Right lobe of liver (tissue), 6 donors: ENCODE results near the gene MAP4K2. TPM values are rescaled to one million over a fixed set of nuclear protein-coding genes. Genes with fewer than 3 reads are reported as not detected.
A peak's percentile ranks its signal among the peaks of the same experiment; 100 is the strongest.

Source experiments
- ATAC-seq, 4 donors: fragments of 200-7000 bp; cut with Tn5 transposase; one replicate each; pipeline ENCODE4 v1.9.1; 2020; ENCODE audit warnings: mild to moderate bottlenecking in 4 of 4, moderate library complexity in 4 of 4
- DNase-seq, 3 donors: peaks; one replicate each; pipeline ENCODE4 v3.0.0-alpha.2; 2020
- H3K27ac ChIP-seq, 3 donors: fragments of 200-600 bp; one replicate each; pipeline ENCODE4 v1.8.0; 2022
- H3K27me3 ChIP-seq, 2 donors: fragments of 200-600 bp; one replicate each; pipeline ENCODE4 v1.8.0; 2022
- H3K36me3 ChIP-seq, 4 donors: fragments of 200-600 bp; sonication (generic) in 1 of 4; one replicate each; pipeline versions ENCODE4 v1.5.1 to v1.8.0; 2017 to 2022; ENCODE audit warnings: control low read depth in 1 of 4
- H3K4me1 ChIP-seq, 4 donors: fragments of 200-600 bp; sonication (generic) in 1 of 4; one replicate each; pipeline versions ENCODE4 v1.5.1 to v1.8.0; 2017 to 2022; ENCODE audit warnings: control low read depth in 1 of 4
- H3K4me3 ChIP-seq, 3 donors: fragments of 200-600 bp; one replicate each; pipeline ENCODE4 v1.8.0; 2022
- H3K9me3 ChIP-seq, 4 donors: fragments of 200-600 bp; sonication (generic) in 1 of 4; one replicate each; pipeline versions ENCODE4 v1.5.1 to v1.8.0; 2017 to 2022; ENCODE audit warnings: control low read depth in 1 of 4
- POLR2A ChIP-seq: fragments of 450-650 bp; IDR thresholded peaks from one replicate; pipeline ENCODE4 v1.6.1; 2017; ENCODE audit warnings: antibody characterized with exemption, mild to moderate bottlenecking
- WGBS: methylation state at CpG from one replicate; pipeline ENCODE4 v1.1.6; 2018; ENCODE audit warnings: low coverage, low lambda C conversion rate; ENCODE audit not compliant: insufficient coverage; ENCODE audit errors: missing lambda C conversion rate; 5-methylcytosine and 5-hydroxymethylcytosine counted together
- intact Hi-C, 2 donors: fragments of 100-400 bp; cut with DNase I; formaldehyde crosslinking; loops; one replicate each; pipeline versions ENCODE4 v1.11.2 to v1.14.1; 2022
- total RNA-seq, 6 experiments: library from RNA; depleted of rRNA in 2 of 6; stranded (reverse); fragments of >200 nt in 2 of 6; fragmentation: NEBNext Ultra II Directional in 3 of 6; extraction: Animal tissue kit (Norgen Biotek cat#: 25700) in 3 of 6; gene quantifications; one replicate each; pipeline versions ENCODE4 v1.1.0 to v1.2.4, GENCODE V29; 2016 to 2023
- TF ChIP-seq, protein P1 (sequence below), 4 donors: fragments of 200-600 bp in 3 of 4; fragments of 450-650 bp in 1 of 4; IDR thresholded peaks; one replicate each; pipeline versions ENCODE4 v1.5.1 to v1.8.0; 2016 to 2022; ENCODE audit warnings: antibody characterized with exemption in 4 of 4, mild to moderate bottlenecking in 2 of 4
- donor health status: DM: no; HTN: yes; CAD: no.
- donor health status: DM: no; HTN: no; CAD: no.
- donor health status: DM: no; HTN: no; CAD: no.
- donor health status: DM: no; HTN: yes; CAD: no.
- donor health status: DM: no; HTN: yes; CAD: no.

Gene MAP4K2
- total RNA-seq, 6 experiments from 2014 or later = 3.4 to 14.7 (median 4.8) TPM

DNA sequence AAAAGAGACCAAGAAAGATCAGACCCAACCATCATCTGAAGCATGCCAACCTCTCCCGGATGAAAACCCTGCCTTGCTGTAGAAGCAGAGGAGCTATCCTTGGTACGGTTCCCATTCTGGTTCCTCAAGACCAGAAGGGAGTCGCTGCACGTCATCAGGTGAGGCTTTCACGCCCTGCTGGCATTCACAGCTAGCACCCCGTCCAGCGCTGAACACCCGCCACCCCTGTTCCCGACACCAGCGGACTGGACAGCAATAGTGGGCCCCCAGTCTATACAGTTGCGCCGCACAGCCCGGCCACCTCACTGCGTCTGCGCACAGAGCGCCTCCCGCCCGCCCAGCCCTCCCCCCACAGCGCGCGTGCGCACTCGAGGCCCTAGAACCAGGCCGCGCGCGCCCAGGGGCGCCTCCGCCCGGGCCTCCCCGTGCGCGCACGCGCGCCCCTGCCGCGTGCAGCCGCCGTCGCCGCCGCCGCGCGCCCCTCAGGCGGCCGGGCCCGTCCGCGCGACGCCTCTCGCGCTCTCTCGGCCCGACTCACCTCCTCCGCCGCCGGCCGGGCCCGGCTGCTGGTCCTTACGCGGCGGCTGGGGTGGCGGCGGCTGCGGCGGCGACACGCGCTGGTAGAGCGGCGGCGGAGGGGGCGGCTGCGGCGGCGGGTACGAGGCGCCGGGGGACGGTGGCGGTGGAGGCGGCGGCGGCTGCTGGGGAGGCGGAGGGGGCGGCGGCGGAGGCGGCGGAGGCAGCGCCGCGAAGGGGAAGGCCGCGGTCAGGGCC is 25.4 kb downstream of the MAP4K2 start:
- 0% methylated on average over 5 of the region's 98 CpGs for WGBS
- Histone ChIP-seq H3K9me3 (no peaks in the 10 kb centered on the region), H3K4me1 (peaks cover 2 to 25% (median 12%) of the 10 kb centered on the region in 4 donors)

DNA sequence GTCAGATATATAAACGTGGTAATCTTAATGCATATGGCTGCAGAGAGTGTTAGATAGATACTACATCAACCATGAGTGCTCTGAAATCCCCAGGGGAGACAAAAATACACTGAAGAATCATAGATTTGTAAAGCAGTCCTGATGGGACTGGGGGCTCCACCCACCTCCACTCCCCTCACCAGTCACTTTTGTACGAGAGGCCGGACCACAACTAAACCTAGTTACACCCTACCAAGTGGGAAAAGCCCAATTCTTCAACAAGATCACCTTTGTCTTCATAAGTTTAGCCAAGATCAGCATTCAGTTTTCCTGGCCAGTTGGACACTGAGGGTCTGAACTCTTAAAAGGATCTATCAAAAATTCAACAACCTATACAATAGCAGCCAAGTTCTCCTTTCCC is 26.1 kb downstream of the MAP4K2 start:
- 17% methylated on average over 3 of the region's 3 CpGs for WGBS
- Histone ChIP-seq H3K36me3 (peaks cover 11 to 46% (median 37%) of the 10 kb centered on the region in 4 donors), H3K27ac (peak overlapping the region in 2 of 3 donors; percentile 14 to 45)

More for the DNA sequence above, 25.4 kb downstream of the MAP4K2 start:
- DNase-seq (peak; percentile 86 to 90 (median 88)), ATAC-seq (peak; percentile 14 to 33 (median 28))
- Histone ChIP-seq H3K36me3 (peaks cover 10 to 39% (median 31%) of the 10 kb centered on the region in 4 donors), H3K27ac (peak overlapping the region; percentile 98 to 99 (median 98)), H3K4me3 (peak overlapping the region; percentile 92 to 95 (median 93)), H3K27me3 (no peaks in the 10 kb centered on the region)
- TF ChIP-seq, protein P1, sequence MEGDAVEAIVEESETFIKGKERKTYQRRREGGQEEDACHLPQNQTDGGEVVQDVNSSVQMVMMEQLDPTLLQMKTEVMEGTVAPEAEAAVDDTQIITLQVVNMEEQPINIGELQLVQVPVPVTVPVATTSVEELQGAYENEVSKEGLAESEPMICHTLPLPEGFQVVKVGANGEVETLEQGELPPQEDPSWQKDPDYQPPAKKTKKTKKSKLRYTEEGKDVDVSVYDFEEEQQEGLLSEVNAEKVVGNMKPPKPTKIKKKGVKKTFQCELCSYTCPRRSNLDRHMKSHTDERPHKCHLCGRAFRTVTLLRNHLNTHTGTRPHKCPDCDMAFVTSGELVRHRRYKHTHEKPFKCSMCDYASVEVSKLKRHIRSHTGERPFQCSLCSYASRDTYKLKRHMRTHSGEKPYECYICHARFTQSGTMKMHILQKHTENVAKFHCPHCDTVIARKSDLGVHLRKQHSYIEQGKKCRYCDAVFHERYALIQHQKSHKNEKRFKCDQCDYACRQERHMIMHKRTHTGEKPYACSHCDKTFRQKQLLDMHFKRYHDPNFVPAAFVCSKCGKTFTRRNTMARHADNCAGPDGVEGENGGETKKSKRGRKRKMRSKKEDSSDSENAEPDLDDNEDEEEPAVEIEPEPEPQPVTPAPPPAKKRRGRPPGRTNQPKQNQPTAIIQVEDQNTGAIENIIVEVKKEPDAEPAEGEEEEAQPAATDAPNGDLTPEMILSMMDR (IDR thresholded peaks at IDR 0.05) = no peak
- no peak for TF ChIP-seq POLR2A
- intact Hi-C loops = no loop called here

DNA sequence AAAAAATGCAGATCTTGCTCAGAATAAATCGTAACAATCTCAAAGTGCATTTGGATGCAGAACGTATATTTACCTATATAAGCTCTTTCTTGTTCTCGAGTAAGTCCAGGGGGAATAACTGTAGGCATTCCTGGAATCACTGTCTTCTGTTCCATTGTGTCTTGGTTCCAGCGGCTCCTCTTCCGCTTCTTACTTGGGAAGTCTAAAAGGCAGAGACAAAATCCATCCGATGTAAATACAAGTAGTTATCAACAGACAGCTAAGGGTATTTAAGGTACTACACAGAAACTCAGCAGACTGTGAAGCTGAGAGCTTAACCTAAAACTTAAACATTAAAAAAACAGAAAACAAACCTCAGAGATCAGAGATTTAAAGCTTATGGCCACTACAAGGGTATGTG is 26.6 kb downstream of the MAP4K2 start:
- Histone ChIP-seq H3K9me3 (no peaks in the 10 kb centered on the region), H3K36me3 (peaks cover 11 to 51% (median 39%) of the 10 kb centered on the region in 4 donors), H3K4me3 (peak overlapping the region; percentile 74 to 92 (median 83)), H3K27ac (no peak overlapping the region), H3K4me1 (peaks cover 2 to 25% (median 12%) of the 10 kb centered on the region in 4 donors), H3K27me3 (no peaks in the 10 kb centered on the region)
- intact Hi-C loops = no loop called here
- DNase-seq (no peak), ATAC-seq (no peak)
- 63% methylated on average over 6 of the region's 6 CpGs for WGBS
- TF ChIP-seq POLR2A = no peak
- TF ChIP-seq, protein P1 (IDR thresholded peaks at IDR 0.05) = no peak

More for the DNA sequence above, 26.1 kb downstream of the MAP4K2 start:
- peaks cover 2 to 25% (median 12%) of the 10 kb centered on the region in 4 donors for H3K4me1 ChIP-seq
- intact Hi-C loops = no loop called here
- ATAC-seq = no peak
- peak overlapping the region; percentile 74 to 92 (median 83) for H3K4me3 ChIP-seq
- peak in 1 of 3 donors; percentile 18 for DNase-seq
- no peaks in the 10 kb centered on the region for H3K27me3 ChIP-seq
- TF ChIP-seq, protein P1 (IDR thresholded peaks at IDR 0.05) = no peak
- TF ChIP-seq POLR2A = no peak
- no peaks in the 10 kb centered on the region for H3K9me3 ChIP-seq

DNA sequence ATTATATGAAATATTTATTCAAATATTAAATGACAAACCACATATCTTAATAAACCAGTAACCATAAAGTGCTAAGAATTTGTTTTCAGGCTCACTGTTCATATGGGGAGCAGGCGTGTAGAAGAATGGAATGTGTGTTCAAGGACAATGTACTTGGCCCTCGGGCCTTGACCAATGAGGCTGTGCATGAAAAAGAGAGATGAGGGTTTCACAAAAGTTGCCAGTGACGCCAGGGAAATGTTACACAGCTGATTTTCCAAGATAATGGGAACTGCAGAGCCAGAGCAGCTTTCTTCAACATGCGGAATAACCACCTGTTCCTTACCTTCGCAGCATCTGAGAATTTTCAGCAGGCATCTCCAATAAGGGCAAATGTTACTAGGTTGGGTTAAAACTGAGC is 28.9 kb downstream of the MAP4K2 start:
- intact Hi-C loops = no loop called here
- no peak overlapping the region for H3K27ac ChIP-seq
- H3K4me3 ChIP-seq = no peak overlapping the region
- H3K9me3 ChIP-seq = no peaks in the 10 kb centered on the region
- DNase-seq (peak in 2 of 3 donors; percentile 3 to 9), ATAC-seq (no peak)
- H3K36me3 ChIP-seq = peaks cover 27 to 74% (median 57%) of the 10 kb centered on the region in 4 donors
- no peak for TF ChIP-seq POLR2A
- TF ChIP-seq, protein P1 (IDR thresholded peaks at IDR 0.05) = no peak
- peaks cover 2 to 19% (median 12%) of the 10 kb centered on the region in 4 donors for H3K4me1 ChIP-seq
- WGBS = 71% methylated on average over 5 of the region's 5 CpGs
- no peaks in the 10 kb centered on the region for H3K27me3 ChIP-seq
